Measurements from ENCODE around the gene GFOD1.

DNA sequence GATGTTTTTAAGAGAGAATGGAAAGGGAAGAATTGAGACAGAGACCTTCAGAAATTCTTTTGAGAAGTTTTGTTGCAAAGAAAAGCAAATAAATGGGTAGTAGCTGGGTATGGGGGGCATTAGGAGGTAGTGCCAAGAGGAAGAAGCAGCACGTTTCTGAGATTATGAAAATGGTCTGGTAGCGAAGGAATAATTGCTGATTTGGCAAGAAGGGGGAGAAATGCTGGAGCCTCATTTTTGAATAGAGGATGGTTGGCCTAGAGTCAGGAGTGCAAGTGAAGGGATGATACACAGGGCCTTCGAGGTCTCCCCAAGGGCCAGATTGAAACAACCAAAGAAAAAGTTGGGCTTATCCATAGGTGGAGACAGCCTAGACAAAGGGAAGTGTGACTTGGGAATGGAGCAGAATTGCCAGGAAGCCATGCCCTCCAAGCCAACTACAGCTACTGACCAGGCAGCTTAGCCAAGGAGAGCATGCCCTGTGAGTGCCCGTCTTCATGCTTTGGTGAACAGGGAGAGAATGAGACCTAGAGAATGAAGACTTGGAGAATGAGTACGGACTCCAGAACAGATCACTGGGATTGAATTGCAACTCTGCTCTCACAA is 144.9 kb downstream of the GFOD1 start:
- TF ChIP-seq, protein P1, sequence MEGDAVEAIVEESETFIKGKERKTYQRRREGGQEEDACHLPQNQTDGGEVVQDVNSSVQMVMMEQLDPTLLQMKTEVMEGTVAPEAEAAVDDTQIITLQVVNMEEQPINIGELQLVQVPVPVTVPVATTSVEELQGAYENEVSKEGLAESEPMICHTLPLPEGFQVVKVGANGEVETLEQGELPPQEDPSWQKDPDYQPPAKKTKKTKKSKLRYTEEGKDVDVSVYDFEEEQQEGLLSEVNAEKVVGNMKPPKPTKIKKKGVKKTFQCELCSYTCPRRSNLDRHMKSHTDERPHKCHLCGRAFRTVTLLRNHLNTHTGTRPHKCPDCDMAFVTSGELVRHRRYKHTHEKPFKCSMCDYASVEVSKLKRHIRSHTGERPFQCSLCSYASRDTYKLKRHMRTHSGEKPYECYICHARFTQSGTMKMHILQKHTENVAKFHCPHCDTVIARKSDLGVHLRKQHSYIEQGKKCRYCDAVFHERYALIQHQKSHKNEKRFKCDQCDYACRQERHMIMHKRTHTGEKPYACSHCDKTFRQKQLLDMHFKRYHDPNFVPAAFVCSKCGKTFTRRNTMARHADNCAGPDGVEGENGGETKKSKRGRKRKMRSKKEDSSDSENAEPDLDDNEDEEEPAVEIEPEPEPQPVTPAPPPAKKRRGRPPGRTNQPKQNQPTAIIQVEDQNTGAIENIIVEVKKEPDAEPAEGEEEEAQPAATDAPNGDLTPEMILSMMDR (IDR thresholded peaks at IDR 0.05): no peak
- TF ChIP-seq POLR2A (IDR thresholded peaks at IDR 0.05): no peak
